Stimulated activated CD4-positive, alpha-beta T cell treated with anti-CD3 and anti-CD28 coated beads, Interleukin-2, amount 100 ng/mL, for 24 hours (primary cell): Measurements from ENCODE around the gene ZNF438.

Source experiments
- DNase-seq, 2 donors: peaks; one replicate each; pipeline ENCODE4 v3.0.0-alpha.2; 2020

The ZNF438 gene

GRCh38 chr10:30836406-30836805 lies 195.3 kb downstream of the ZNF438 start:
- no peak for DNase-seq

- DNase-seq = no peak
Measured at GRCh38 chr10:30835146-30835545, 196.5 kb downstream of the ZNF438 start.

- no peak for DNase-seq
Measured at GRCh38 chr10:30834651-30835050, 197.0 kb downstream of the ZNF438 start.

- no peak for DNase-seq
Measured at GRCh38 chr10:30834153-30834552, 197.5 kb downstream of the ZNF438 start.

- no peak for DNase-seq
Measured at GRCh38 chr10:30833628-30833970, 198.1 kb downstream of the ZNF438 start.

- no peak for DNase-seq
Measured at GRCh38 chr10:30832749-30833627, 198.7 kb downstream of the ZNF438 start.

GRCh38 chr10:30832001-30832748 lies 199.5 kb downstream of the ZNF438 start:
- DNase-seq = no peak

GRCh38 chr10:30831426-30831825 lies 200.2 kb downstream of the ZNF438 start:
- DNase-seq = no peak

GRCh38 chr10:30830315-30831230 lies 201.1 kb downstream of the ZNF438 start:
- no peak for DNase-seq

- DNase-seq = no peak
Measured at GRCh38 chr10:30829901-30830300, 201.8 kb downstream of the ZNF438 start.

GRCh38 chr10:30828680-30829079 lies 203.0 kb downstream of the ZNF438 start:
- no peak for DNase-seq

- no peak for DNase-seq
Measured at GRCh38 chr10:30828164-30828563, 203.5 kb downstream of the ZNF438 start.

GRCh38 chr10:30827531-30828120 lies 204.0 kb downstream of the ZNF438 start:
- DNase-seq = no peak

- DNase-seq = no peak
Measured at GRCh38 chr10:30826679-30827078, 205.0 kb downstream of the ZNF438 start.

GRCh38 chr10:30825495-30825894 lies 206.2 kb downstream of the ZNF438 start:
- DNase-seq = no peak

- no peak for DNase-seq
Measured at GRCh38 chr10:30825022-30825421, 206.6 kb downstream of the ZNF438 start.

- DNase-seq = no peak
Measured at GRCh38 chr10:30823651-30824050, 208.0 kb downstream of the ZNF438 start.

GRCh38 chr10:30822693-30823465 lies 208.8 kb downstream of the ZNF438 start:
- no peak for DNase-seq

GRCh38 chr10:30821994-30822692 lies 209.5 kb downstream of the ZNF438 start:
- no peak for DNase-seq

- DNase-seq = no peak
Measured at GRCh38 chr10:30821261-30821993, 210.2 kb downstream of the ZNF438 start.
